Measurements from ENCODE around the gene ENTHD1. TPM values are rescaled to one million over a fixed set of nuclear protein-coding genes. Genes with fewer than 3 reads are reported as not detected.

Gene ENTHD1
- total RNA-seq, 1 experiment from 2014 or later: not detected

- no peak overlapping the region for H3K23ac ChIP-seq (ENCODE audit: insufficient read length, low read depth, low read length)
- Mint-ChIP-seq H3K27me3 (ENCODE audit: low read depth) (peaks cover 19% of the 10 kb centered on the region), H3K4me1 (peaks cover 6 to 9% of the 10 kb centered on the region in 2 experiments), H3K4me3 (no peak overlapping the region), H3K27ac (no peak overlapping the region), H3K36me3 (ENCODE audit: insufficient read depth in 1 of 3, low read depth in 3 of 3) (no peaks in the 10 kb centered on the region), H3K9me3 (no peaks in the 10 kb centered on the region)
- no peak for DNase-seq
- H3K56ac ChIP-seq (ENCODE audit: insufficient read length, low read depth, low read length): no peak overlapping the region
- no peak overlapping the region for H3T11ph ChIP-seq (ENCODE audit: low read length)
- H2AK5ac ChIP-seq (ENCODE audit: insufficient read length, low read length): no peak overlapping the region
- no peaks in the 10 kb centered on the region for H3K79me1 ChIP-seq (ENCODE audit: insufficient read depth, low read depth, low read length, poor library complexity, severe bottlenecking)
- H3K27me3 ChIP-seq (ENCODE audit: insufficient read depth, low read length): no peaks in the 10 kb centered on the region
- H3K14ac ChIP-seq (ENCODE audit: insufficient read depth, low read length): no peak overlapping the region
- no peak overlapping the region for H2BK120ac ChIP-seq (ENCODE audit: low read depth, low read length, poor library complexity, severe bottlenecking)
- H3K4me1 ChIP-seq (ENCODE audit: insufficient read depth, low read length): no peaks in the 10 kb centered on the region
- H2BK15ac ChIP-seq (ENCODE audit: low read depth, low read length): no peak overlapping the region
- no peaks in the 10 kb centered on the region for H3K23me2 ChIP-seq (ENCODE audit: insufficient read length, low read depth, low read length, poor library complexity, severe bottlenecking)
- no peak overlapping the region for H3K4ac ChIP-seq (ENCODE audit: low read depth, low read length)
- H2BK5ac ChIP-seq (ENCODE audit: insufficient read length, low read length): no peak overlapping the region
- no peak overlapping the region for H3K18ac ChIP-seq (ENCODE audit: insufficient read length, low read depth, low read length)
- H4K20me1 ChIP-seq (ENCODE audit: control insufficient read depth, insufficient read depth, insufficient read length): no peaks in the 10 kb centered on the region
- no peak overlapping the region for H4K91ac ChIP-seq (ENCODE audit: insufficient read length, low read depth, low read length)
- H3K9ac ChIP-seq (ENCODE audit: extremely low read depth, insufficient read length, low read length): no peak overlapping the region
- no peak overlapping the region for H4K5ac ChIP-seq (ENCODE audit: insufficient read length, low read depth, low read length)
- no peak overlapping the region for H2BK20ac ChIP-seq (ENCODE audit: low read depth, low read length, poor library complexity, severe bottlenecking)
- WGBS (ENCODE audit: extremely low coverage, insufficient read length, low lambda C conversion rate): no CpG with 5 or more reads among the region's 4 CpGs
- H2AFZ ChIP-seq (ENCODE audit: low read length): no peak overlapping the region
- H4K8ac ChIP-seq (replicated peaks; ENCODE audit: insufficient read length, low read depth, low read length): no peak overlapping the region
- H3K27ac ChIP-seq (ENCODE audit: insufficient read length, low read depth, low read length): no peak overlapping the region
- H3K9me3 ChIP-seq (ENCODE audit: control insufficient read depth, low read depth, low read length): no peaks in the 10 kb centered on the region
- no peaks in the 10 kb centered on the region for H3K79me2 ChIP-seq (ENCODE audit: insufficient read depth, low read length)
- TF ChIP-seq CTCF (conservative IDR thresholded peaks at IDR 0.05): no peak
- H2BK12ac ChIP-seq (ENCODE audit: insufficient read length, low read depth, low read length): no peak overlapping the region
- no peak overlapping the region for H3K4me2 ChIP-seq (ENCODE audit: insufficient read depth, insufficient read length, low read length)
These were observed 83.6 kb downstream of the ENTHD1 start for GRCh38 chr22:39809772-39810557.
